Measurements from ENCODE around the gene PDE8A. TPM values are rescaled to one million over a fixed set of nuclear protein-coding genes. Genes with fewer than 3 reads are reported as not detected.

The PDE8A gene
- total and polyA plus RNA-seq, 2 donors (not counting 1 experiment from before 2014, with no cell fraction given) = 17.7 to 26.3 TPM

GRCh38 chr15:85109333-85109732, 127.7 kb downstream of the PDE8A start:
- TF ChIP-seq CTCF (conservative IDR thresholded peaks at IDR 0.05 in 1 of 2, IDR thresholded peaks at IDR 0.05 in 1 of 2; ENCODE audit: low read depth in 1 of 2, low read length in 2 of 2) = no peak
- TF ChIP-seq EZH2 (IDR thresholded peaks at IDR 0.05; ENCODE audit: low read length, missing control alignments) = no peak
- no peak for DNase-seq (ENCODE audit: low read depth in 2 of 2)
- H3K9me3 ChIP-seq (ENCODE audit: control insufficient read depth, insufficient read depth, low read depth, low read length) = no peaks in the 10 kb centered on the region

GRCh38 chr15:85112997-85113396, 131.3 kb downstream of the PDE8A start:
- H3K4me2 ChIP-seq (ENCODE audit: extremely low read depth, insufficient read depth, low read length) = no peak overlapping the region
- H3K79me2 ChIP-seq (ENCODE audit: control insufficient read depth, insufficient read depth, low read length) = no peaks in the 10 kb centered on the region
- no peak overlapping the region for H2AFZ ChIP-seq (ENCODE audit: low read length)
- no peak overlapping the region for H3K27ac ChIP-seq (ENCODE audit: insufficient read depth, low read length)
- H3K4me1 ChIP-seq (ENCODE audit: control insufficient read depth, extremely low read depth, insufficient read depth, low read length) = no peaks in the 10 kb centered on the region
- H4K20me1 ChIP-seq (ENCODE audit: control insufficient read depth, extremely low read depth, insufficient read depth, low read length) = no peaks in the 10 kb centered on the region
- no peaks in the 10 kb centered on the region for H3K36me3 ChIP-seq (ENCODE audit: control insufficient read depth, insufficient read depth, low read length)
- DNase-seq (ENCODE audit: low read depth in 2 of 2) = no peak
- H3K27me3 ChIP-seq (ENCODE audit: control insufficient read depth, insufficient read depth, low read length) = no peaks in the 10 kb centered on the region
- no peak overlapping the region for H3K9ac ChIP-seq (ENCODE audit: insufficient read depth, low read length)
- no peaks in the 10 kb centered on the region for H3K9me3 ChIP-seq (ENCODE audit: control insufficient read depth, insufficient read depth, low read depth, low read length)
- no peak for TF ChIP-seq EZH2 (IDR thresholded peaks at IDR 0.05; ENCODE audit: low read length, missing control alignments)
- TF ChIP-seq CTCF (conservative IDR thresholded peaks at IDR 0.05 in 1 of 2, IDR thresholded peaks at IDR 0.05 in 1 of 2; ENCODE audit: low read depth in 1 of 2, low read length in 2 of 2) = no peak
- H3K4me3 ChIP-seq (replicated peaks in 1 of 4; ENCODE audit: control extremely low read depth in 1 of 4, insufficient read depth in 1 of 4, low read depth in 3 of 4, low read length in 4 of 4) = no peak overlapping the region

More at GRCh38 chr15:85109333-85109732, 127.7 kb downstream of the PDE8A start:
- Histone ChIP-seq H3K79me2 (ENCODE audit: control insufficient read depth, insufficient read depth, low read length) (no peaks in the 10 kb centered on the region), H3K9ac (ENCODE audit: insufficient read depth, low read length) (no peak overlapping the region), H4K20me1 (ENCODE audit: control insufficient read depth, extremely low read depth, insufficient read depth, low read length) (no peaks in the 10 kb centered on the region), H2AFZ (ENCODE audit: low read length) (no peak overlapping the region), H3K27ac (ENCODE audit: insufficient read depth, low read length) (no peak overlapping the region), H3K36me3 (ENCODE audit: control insufficient read depth, insufficient read depth, low read length) (no peaks in the 10 kb centered on the region), H3K27me3 (ENCODE audit: control insufficient read depth, insufficient read depth, low read length) (no peaks in the 10 kb centered on the region), H3K4me1 (ENCODE audit: control insufficient read depth, extremely low read depth, insufficient read depth, low read length) (no peaks in the 10 kb centered on the region), H3K4me2 (ENCODE audit: extremely low read depth, insufficient read depth, low read length) (no peak overlapping the region), H3K4me3 (replicated peaks in 1 of 4; ENCODE audit: control extremely low read depth in 1 of 4, insufficient read depth in 1 of 4, low read depth in 3 of 4, low read length in 4 of 4) (no peak overlapping the region)

GRCh38 chr15:85114886-85115285, 133.2 kb downstream of the PDE8A start:
- Histone ChIP-seq H3K9me3 (ENCODE audit: control insufficient read depth, insufficient read depth, low read depth, low read length) (no peaks in the 10 kb centered on the region), H3K79me2 (ENCODE audit: control insufficient read depth, insufficient read depth, low read length) (no peaks in the 10 kb centered on the region), H3K4me3 (replicated peaks in 1 of 4; ENCODE audit: control extremely low read depth in 1 of 4, insufficient read depth in 1 of 4, low read depth in 3 of 4, low read length in 4 of 4) (no peak overlapping the region), H3K27me3 (ENCODE audit: control insufficient read depth, insufficient read depth, low read length) (no peaks in the 10 kb centered on the region), H3K4me1 (ENCODE audit: control insufficient read depth, extremely low read depth, insufficient read depth, low read length) (no peaks in the 10 kb centered on the region), H3K4me2 (ENCODE audit: extremely low read depth, insufficient read depth, low read length) (no peak overlapping the region), H4K20me1 (ENCODE audit: control insufficient read depth, extremely low read depth, insufficient read depth, low read length) (no peaks in the 10 kb centered on the region), H2AFZ (ENCODE audit: low read length) (no peak overlapping the region), H3K36me3 (ENCODE audit: control insufficient read depth, insufficient read depth, low read length) (peaks cover 2% of the 10 kb centered on the region), H3K9ac (ENCODE audit: insufficient read depth, low read length) (no peak overlapping the region), H3K27ac (ENCODE audit: insufficient read depth, low read length) (no peak overlapping the region)
- TF ChIP-seq EZH2 (IDR thresholded peaks at IDR 0.05; ENCODE audit: low read length, missing control alignments) = no peak
- TF ChIP-seq CTCF (conservative IDR thresholded peaks at IDR 0.05 in 1 of 2, IDR thresholded peaks at IDR 0.05 in 1 of 2; ENCODE audit: low read depth in 1 of 2, low read length in 2 of 2) = no peak
- DNase-seq (ENCODE audit: low read depth in 2 of 2) = no peak
